ENCODE data around the gene KLK5.
"Not testable (repeated sequence)": the region's sequence is repeated elsewhere in the genome, so short reads cannot be mapped to it uniquely, and the experiment has no call there.

KLK5 gene

GRCh38 chr19:50921426-50922316, 31.2 kb downstream of the KLK5 start:
- no peak for DNase-seq

GRCh38 chr19:50916069-50916468, 36.8 kb downstream of the KLK5 start:
- DNase-seq: no peak

- no peak for DNase-seq
Observed at GRCh38 chr19:50912727-50913716, 39.8 kb downstream of the KLK5 start.

GRCh38 chr19:50912102-50912599, 40.7 kb downstream of the KLK5 start:
- DNase-seq: no peak

GRCh38 chr19:50911206-50912101, 41.4 kb downstream of the KLK5 start, which contains the start of gene KLK4:
Gene KLK4 (minus strand): TSS chr19:50911395. CDS start chr19:50910738, 657 bp downstream.
- no peak for DNase-seq

DNA sequence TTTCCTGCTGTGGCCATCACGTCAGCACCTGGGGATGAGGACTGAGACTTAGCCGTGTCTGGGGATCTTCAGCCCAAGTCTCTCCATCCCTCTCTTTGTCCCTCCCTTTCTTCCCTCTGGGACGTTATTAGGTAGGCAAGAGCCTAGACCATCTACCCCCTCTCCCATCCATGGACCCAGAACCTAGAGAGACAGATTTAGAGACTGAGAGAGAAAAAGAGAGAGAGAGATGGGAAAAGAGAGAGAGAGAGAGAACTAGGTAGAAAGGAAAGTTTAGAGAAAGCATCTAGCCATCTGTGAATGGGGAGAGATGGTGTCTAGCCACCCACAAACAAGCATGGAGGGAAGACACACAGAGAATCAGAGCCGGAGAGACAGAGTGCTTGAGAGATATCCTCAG, 42.1 kb downstream of the KLK5 start:
- DNase-seq: no peak

DNA sequence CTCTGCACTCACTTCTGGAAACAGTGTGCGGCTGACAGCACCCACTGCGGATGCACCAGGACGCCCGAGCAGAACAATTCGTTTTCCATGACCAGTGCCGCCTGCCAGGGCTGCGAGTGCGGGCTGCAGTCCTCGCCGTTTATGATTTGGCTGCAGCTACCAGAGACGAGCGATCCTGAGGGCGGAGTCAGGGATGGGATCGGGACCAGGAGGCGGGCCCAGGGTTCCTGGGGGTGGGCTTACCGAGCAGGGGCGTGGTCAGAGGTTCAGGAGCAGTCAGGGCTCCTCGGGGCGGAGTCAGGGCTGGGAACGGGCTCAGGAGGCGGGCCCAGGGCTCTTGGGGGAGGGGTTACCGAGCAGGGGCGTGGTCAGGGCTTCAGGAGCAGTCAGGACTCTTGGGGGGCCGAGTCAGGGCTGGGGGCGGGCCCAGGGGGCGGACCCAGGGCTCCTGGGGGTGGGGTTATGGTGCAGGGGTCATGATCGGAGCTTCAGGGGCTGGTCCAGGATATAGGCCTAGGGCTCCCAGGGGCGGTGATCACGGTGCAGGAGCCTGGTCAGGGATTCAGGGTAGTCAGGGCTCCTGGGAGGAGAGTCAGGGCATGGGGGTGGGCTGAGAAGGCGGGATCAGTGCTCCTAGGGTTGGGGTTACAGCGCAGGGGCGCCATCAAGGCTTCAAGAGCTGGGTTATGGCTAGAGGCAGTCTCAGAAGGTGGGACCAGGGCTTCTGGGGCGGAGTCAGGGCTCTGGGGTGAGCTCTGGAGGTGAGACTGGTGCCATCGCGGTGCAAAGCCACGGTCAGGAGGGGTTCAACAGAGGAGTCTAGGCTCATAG, 43.4 kb downstream of the KLK5 start:
- DNase-seq: no peak

GRCh38 chr19:50908336-50908735, 44.5 kb downstream of the KLK5 start:
- no peak for DNase-seq

DNA sequence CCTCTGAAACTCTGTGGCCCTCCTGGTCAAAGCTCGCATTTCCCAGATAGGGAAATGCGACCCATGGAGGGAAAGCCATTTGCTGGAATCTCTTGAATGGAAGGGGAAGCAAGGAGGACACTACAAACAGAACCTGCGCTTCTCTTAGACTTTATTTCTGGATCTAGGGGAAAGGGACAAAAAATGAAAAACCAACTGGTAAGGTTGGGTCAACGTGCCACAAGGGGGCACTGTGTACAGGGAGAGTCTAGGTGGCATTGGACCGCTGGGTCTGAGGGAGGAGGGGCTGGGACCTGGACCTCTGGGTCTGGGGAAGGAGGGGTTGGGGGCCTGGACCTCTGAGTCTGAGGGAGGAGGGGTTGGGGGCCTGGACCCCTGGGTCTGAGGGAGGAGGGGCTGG, 46.6 kb downstream of the KLK5 start:
- DNase-seq: peak in 1 of 2 experiments; percentile 30

DNA sequence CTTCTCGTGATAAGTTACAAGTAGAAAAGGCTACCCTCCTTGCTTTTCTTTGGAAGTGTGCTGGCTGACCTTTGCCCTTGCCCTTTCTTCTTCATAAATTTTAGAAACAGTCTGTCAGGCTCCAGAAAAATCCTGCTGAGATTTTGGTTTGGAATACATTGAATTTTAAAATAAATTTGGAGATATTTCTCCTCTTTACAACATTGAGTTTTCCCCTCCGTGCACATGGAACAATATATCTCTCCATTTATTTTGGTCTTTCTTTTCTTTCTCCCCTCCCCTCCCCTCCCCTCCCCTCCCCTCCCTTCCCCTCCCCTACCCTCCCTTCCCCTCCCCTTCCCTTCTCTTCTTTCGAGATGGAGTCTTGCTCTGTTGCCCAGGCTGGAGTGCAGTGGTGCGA, 50.2 kb downstream of the KLK5 start:
- no peak for DNase-seq

- no peak for DNase-seq
Observed at GRCh38 chr19:50899569-50899968, 53.3 kb downstream of the KLK5 start.

DNA sequence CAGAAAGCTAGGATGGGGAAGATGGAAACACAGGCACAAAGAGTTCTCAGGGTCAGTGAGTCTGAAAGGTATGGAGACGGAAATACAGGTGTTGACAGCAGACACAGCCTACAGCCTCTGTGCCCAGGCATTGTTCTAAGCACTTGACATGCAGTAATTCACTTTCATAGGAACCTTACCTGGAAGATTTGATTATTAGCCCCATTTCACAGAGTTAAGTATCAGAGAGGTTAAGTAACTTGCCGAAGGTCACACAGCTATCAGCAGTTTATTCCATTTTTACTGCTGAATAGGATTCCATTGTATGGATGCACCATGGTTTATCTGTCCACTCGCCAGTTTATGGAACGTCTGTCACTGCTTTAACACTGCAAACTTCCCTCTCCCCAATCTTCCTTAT, 54.8 kb downstream of the KLK5 start:
- no peak for DNase-seq

- no peak for DNase-seq
Observed at GRCh38 chr19:50897612-50898011, 55.2 kb downstream of the KLK5 start.

DNA sequence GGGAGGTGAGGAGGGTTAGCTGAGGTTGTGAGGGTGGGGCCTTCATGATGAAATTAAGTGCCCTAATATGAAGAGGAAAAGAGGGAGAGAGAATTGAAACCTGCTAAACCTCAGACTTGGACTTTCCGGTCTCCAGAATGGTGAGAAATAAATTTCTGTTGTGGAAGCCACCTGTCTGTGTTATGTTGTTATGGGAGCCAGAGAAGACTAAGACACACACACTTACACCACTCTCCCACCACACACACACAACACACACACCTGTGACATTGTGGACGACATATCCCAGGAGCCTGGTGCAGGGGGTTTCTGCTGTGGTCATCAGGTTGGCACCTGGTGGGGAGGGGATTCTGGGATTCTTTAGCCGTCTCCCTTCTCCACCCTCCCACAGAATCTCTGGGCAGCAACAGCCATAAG, 55.6 kb downstream of the KLK5 start:
- DNase-seq: no peak

DNA sequence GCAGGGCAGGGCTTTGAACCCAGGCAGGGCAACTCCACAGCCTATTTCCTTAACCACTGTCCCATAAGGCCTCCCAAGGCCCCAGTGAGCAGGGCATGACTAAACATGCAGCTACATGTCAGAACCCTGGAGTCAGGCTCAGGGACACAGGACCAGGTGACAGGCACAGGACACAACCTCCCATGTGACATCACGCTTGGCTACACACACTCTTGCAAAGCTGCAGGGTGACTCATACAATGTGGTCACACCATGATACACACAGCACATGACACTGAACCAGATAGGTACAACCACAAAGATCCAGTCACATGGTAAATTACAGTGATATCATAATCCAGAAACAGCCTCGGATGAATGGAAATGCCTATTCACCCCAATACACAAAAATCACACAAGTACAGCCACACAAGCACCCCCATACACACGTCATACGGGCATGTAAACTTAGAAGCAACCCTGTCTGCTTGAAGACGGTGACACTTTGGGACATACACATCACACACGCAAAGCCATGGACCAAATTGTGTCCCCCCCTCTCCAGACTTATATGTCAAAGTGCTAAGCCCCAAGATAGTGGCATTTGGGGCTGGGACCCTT, 56.1 kb downstream of the KLK5 start:
- no peak for DNase-seq

DNA sequence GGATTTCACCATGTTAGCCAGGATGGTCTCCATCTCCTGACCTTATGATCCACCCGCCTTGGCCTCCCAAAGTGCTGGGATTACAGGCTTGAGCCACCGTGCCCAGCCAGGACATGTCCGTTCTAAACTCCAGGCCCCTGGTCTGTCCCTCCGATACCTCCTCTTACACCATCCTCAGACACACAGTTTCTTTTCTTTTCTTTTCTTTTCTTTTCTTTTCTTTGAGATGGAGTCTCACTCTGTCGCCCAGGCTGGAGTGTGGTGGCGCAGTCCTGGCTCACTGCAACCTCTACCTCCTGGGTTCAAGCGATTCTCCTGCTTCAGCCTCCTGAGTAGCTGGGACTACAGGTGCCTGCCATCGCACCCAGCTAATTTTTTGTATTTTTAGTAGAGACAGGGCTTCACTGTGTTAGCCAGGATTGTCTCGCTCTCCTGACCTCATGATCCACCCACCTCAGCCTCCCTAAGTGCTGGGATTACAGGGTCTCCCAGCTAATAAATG, 56.7 kb downstream of the KLK5 start:
- not testable (repeated sequence) for DNase-seq

- no peak for DNase-seq
Observed at GRCh38 chr19:50894478-50895356, 58.1 kb downstream of the KLK5 start.

All from AML-193 (cell line).